PC-9 (cell line): Measurements from ENCODE around the gene MACROH2A2. TPM values are rescaled to one million over a fixed set of nuclear protein-coding genes. Genes with fewer than 3 reads are reported as not detected.

Experiments used
- BruUV-seq: library from RNA; stranded (reverse); fragments of 400-500 nt; replicated peaks from 2 replicates; lab custom pipeline; 2021; lab: Mats Ljungman, UMichigan
- CTCF ChIA-PET: fragments of 300-600 bp; sonication (Branson Sonifier 250); formaldehyde crosslinking; loops from one replicate; lab custom pipeline; 2022; ENCODE audit warnings: antibody characterized with exemption; lab: Charles Lee
- POLR2A ChIA-PET: fragments of 300-600 bp; sonication (Branson Sonifier 250); formaldehyde crosslinking; loops from one replicate; lab custom pipeline; 2022; ENCODE audit warnings: antibody characterized with exemption; ENCODE audit not compliant: unreplicated experiment; lab: Charles Lee
- DNase-seq, 2 experiments: peaks; one replicate each; pipeline versions ENCODE4 v3.0.0 to v3.0.0-alpha.2; 2015 to 2022; ENCODE audit warnings: mixed read lengths in 1 of 2
- H2AFZ ChIP-seq: fragments of 200-600 bp; sonication (generic); 2 replicates; pipeline ENCODE4 v1.8.1; 2017; ENCODE audit warnings: antibody characterized with exemption
- H3F3A ChIP-seq: fragments of 200-600 bp; sonication (generic); 2 replicates; pipeline ENCODE4 v1.8.1; 2017; ENCODE audit warnings: antibody characterized with exemption, mild to moderate bottlenecking, low read depth; ENCODE audit not compliant: insufficient read depth
- H3K27ac ChIP-seq: fragments of 200-600 bp; sonication (generic); 2 replicates; pipeline ENCODE4 v1.6.1; 2016; ENCODE audit warnings: mixed run types
- H3K27me3 ChIP-seq: fragments of 200-600 bp; sonication (generic); 2 replicates; pipeline ENCODE4 v1.6.1; 2016; ENCODE audit warnings: low read depth, mixed run types; ENCODE audit not compliant: insufficient read depth
- H3K36me3 ChIP-seq: fragments of 200-600 bp; sonication (generic); 2 replicates; pipeline ENCODE4 v1.6.1; 2016; ENCODE audit warnings: low read depth, mixed run types
- H3K4me1 ChIP-seq: fragments of 200-600 bp; sonication (generic); replicated peaks from 2 replicates; pipeline ENCODE4 v1.6.1; 2016; ENCODE audit warnings: mixed run types; ENCODE audit not compliant: insufficient read depth
- H3K4me2 ChIP-seq: fragments of 200-600 bp; sonication (generic); 2 replicates; pipeline ENCODE4 v1.6.1; 2017; ENCODE audit warnings: mixed run types
- H3K4me3 ChIP-seq: fragments of 200-600 bp; sonication (generic); 2 replicates; pipeline ENCODE4 v1.6.1; 2016; ENCODE audit warnings: mixed run types
- H3K79me2 ChIP-seq: fragments of 200-600 bp; sonication (generic); 2 replicates; pipeline ENCODE4 v1.6.1; 2017; ENCODE audit warnings: low read depth, mixed run types
- H3K9me2 ChIP-seq: fragments of 200-600 bp; sonication (generic); 2 replicates; pipeline ENCODE4 v1.8.1; 2017; ENCODE audit warnings: mild to moderate bottlenecking; ENCODE audit not compliant: insufficient read depth
- H3K9me3 ChIP-seq: fragments of 200-600 bp; sonication (generic); 2 replicates; pipeline ENCODE4 v1.8.1; 2016; ENCODE audit warnings: low read depth; ENCODE audit not compliant: insufficient read depth
- H4K20me1 ChIP-seq: fragments of 200-600 bp; sonication (generic); 2 replicates; pipeline ENCODE4 v1.8.1; 2017; ENCODE audit not compliant: insufficient read depth
- CTCF ChIP-seq: fragments of 200-600 bp; sonication (generic); conservative IDR thresholded peaks from 2 replicates; pipeline ENCODE4 v1.6.1; 2017; ENCODE audit warnings: mixed run types, antibody characterized with exemption, mild to moderate bottlenecking, moderate library complexity
- EZH2 ChIP-seq: fragments of 200-600 bp; sonication (generic); IDR thresholded peaks from 2 replicates; pipeline ENCODE4 v1.8.0; 2017; ENCODE audit warnings: antibody characterized with exemption, low read depth
- intact Hi-C: fragments of 100-400 bp; cut with micrococcal nuclease; formaldehyde crosslinking; loops from one replicate; pipeline ENCODE4 v1.10.0; 2022; ENCODE audit not compliant: unreplicated experiment
- total RNA-seq: library from RNA; stranded (reverse); gene quantifications from 2 replicates; pipeline ENCODE4 v1.2.3, GENCODE V29; 2021

MACROH2A2 gene
- total RNA-seq, 1 experiment from 2014 or later, result not detected

GRCh38 chr10:70119197-70119596 is 66.6 kb downstream of the MACROH2A2 start:
- intact Hi-C loops, result no loop called here
- Histone ChIP-seq H3K9me3 (no peaks in the 10 kb centered on the region), H3K36me3 (peaks cover 36% of the 10 kb centered on the region), H3K4me1 (no peaks in the 10 kb centered on the region), H3K9me2 (no peaks in the 10 kb centered on the region), H4K20me1 (no peaks in the 10 kb centered on the region; the same call in 1 of the 2 replicates), H3K27me3 (no peaks in the 10 kb centered on the region), H3K79me2 (no peaks in the 10 kb centered on the region), H3K4me2 (no peak overlapping the region), H3F3A (no peaks in the 10 kb centered on the region; the same call in 1 of the 2 replicates), H3K27ac (no peak overlapping the region), H2AFZ (no peak overlapping the region), H3K4me3 (no peak overlapping the region)
- ChIA-PET CTCF (no interaction called here), POLR2A (interaction anchor here (0.7 kb wide), 1 partner anchor 9 kb away, joined by 4 read pairs; no protein-coding TSS in a partner anchor)
- no TSS peak for BruUV-seq
- no peak for TF ChIP-seq CTCF
- no peak for TF ChIP-seq EZH2
- no peak for DNase-seq

DNA sequence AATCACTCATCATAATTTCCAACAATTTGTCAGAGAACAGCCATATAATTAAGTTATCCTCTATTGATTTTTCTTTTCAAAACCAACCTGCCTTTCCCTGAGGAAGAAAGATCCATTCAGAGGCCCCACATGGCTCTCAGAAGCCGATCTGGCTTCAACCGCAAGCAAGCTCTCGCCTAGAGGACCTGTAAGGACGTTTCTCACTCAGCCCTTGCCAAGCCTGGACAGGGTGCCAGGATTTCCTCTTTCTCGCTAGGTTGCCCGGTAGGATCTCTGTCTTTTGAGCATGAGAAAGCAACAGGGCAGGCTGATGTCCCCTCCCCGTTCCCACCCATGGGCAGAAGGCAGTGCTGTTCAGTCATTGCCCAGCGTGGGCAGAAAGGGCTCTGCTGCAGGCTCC is 67.0 kb downstream of the MACROH2A2 start:
- ChIA-PET CTCF (no interaction called here), POLR2A (interaction anchor here (0.6 kb wide), 1 partner anchor 72 kb away, joined by 5 read pairs; no protein-coding TSS in a partner anchor)
- TF ChIP-seq CTCF (no peak), EZH2 (no peak)
- H3K4me3 ChIP-seq, result no peak overlapping the region
- H3K9me2 ChIP-seq, result no peaks in the 10 kb centered on the region
- no peaks in the 10 kb centered on the region; the same call in 1 of the 2 replicates for H3F3A ChIP-seq
- H3K9me3 ChIP-seq, result no peaks in the 10 kb centered on the region
- BruUV-seq, result no TSS peak
- no peak overlapping the region for H2AFZ ChIP-seq
- intact Hi-C loops, result no loop called here
- H3K79me2 ChIP-seq, result 0 out of 2 replicates have a peak, but pooled peaks cover 3% of the 10 kb centered on the region
- H3K27me3 ChIP-seq, result no peaks in the 10 kb centered on the region
- H3K27ac ChIP-seq, result no peak overlapping the region
- H3K4me1 ChIP-seq, result no peaks in the 10 kb centered on the region
- no peaks in the 10 kb centered on the region; the same call in 1 of the 2 replicates for H4K20me1 ChIP-seq
- DNase-seq, result no peak
- no peak overlapping the region for H3K4me2 ChIP-seq
- H3K36me3 ChIP-seq, result peaks cover 35% of the 10 kb centered on the region

GRCh38 chr10:70120417-70120816 is 67.8 kb downstream of the MACROH2A2 start:
- Histone ChIP-seq H3K4me1 (no peaks in the 10 kb centered on the region), H3K79me2 (0 out of 2 replicates have a peak, but pooled peaks cover 8% of the 10 kb centered on the region), H2AFZ (no peak overlapping the region), H4K20me1 (no peaks in the 10 kb centered on the region; the same call in 1 of the 2 replicates), H3K36me3 (peaks cover 30% of the 10 kb centered on the region), H3K27ac (no peak overlapping the region), H3K4me3 (no peak overlapping the region), H3K27me3 (no peaks in the 10 kb centered on the region), H3F3A (no peaks in the 10 kb centered on the region; the same call in 1 of the 2 replicates), H3K9me2 (no peaks in the 10 kb centered on the region), H3K4me2 (no peak overlapping the region), H3K9me3 (no peaks in the 10 kb centered on the region)
- CTCF ChIA-PET, result no interaction called here
- no peak for TF ChIP-seq EZH2
- no peak for TF ChIP-seq CTCF
- no TSS peak for BruUV-seq
- no peak for DNase-seq
- intact Hi-C loops, result no loop called here
- POLR2A ChIA-PET, result interaction anchor here (0.6 kb wide), 1 partner anchor 1908 kb away, joined by 3 read pairs; no protein-coding TSS in a partner anchor
